ENCODE data around the gene LGR5.

LGR5 gene

GRCh38 chr12:71439613-71440344, at the start of gene LGR5:
LGR5 (plus strand) TSS chr12:71439798; CDS start chr12:71440081, 283 bp downstream.
- DNase-seq: peak; percentile 88

GRCh38 chr12:71392521-71393145, 47.0 kb upstream of the LGR5 start:
- peak; percentile 85 for DNase-seq

- DNase-seq: no peak
Measured at GRCh38 chr12:71393625-71394024, 46.0 kb upstream of the LGR5 start.

GRCh38 chr12:71397433-71397954, 42.1 kb upstream of the LGR5 start:
- no peak for DNase-seq

GRCh38 chr12:71399197-71399596, 40.4 kb upstream of the LGR5 start:
- DNase-seq: no peak

- DNase-seq: no peak
Measured at GRCh38 chr12:71400481-71400880, 39.1 kb upstream of the LGR5 start.

GRCh38 chr12:71405884-71406283, 33.7 kb upstream of the LGR5 start:
- no peak for DNase-seq

GRCh38 chr12:71407732-71408131, 31.9 kb upstream of the LGR5 start:
- no peak for DNase-seq

GRCh38 chr12:71410844-71411243, 28.8 kb upstream of the LGR5 start:
- DNase-seq: no peak

GRCh38 chr12:71411635-71412034, 28.0 kb upstream of the LGR5 start:
- DNase-seq: no peak

- peak; percentile 76 for DNase-seq
Measured at GRCh38 chr12:71415336-71416231, 24.0 kb upstream of the LGR5 start.

GRCh38 chr12:71417181-71417580, 22.4 kb upstream of the LGR5 start:
- no peak for DNase-seq

- DNase-seq: no peak
Measured at GRCh38 chr12:71420775-71421406, 18.7 kb upstream of the LGR5 start.

GRCh38 chr12:71425568-71426299, 13.9 kb upstream of the LGR5 start:
- no peak for DNase-seq

- no peak for DNase-seq
Measured at GRCh38 chr12:71426300-71427047, 13.1 kb upstream of the LGR5 start.

- DNase-seq: no peak
Measured at GRCh38 chr12:71430756-71431155, 8.8 kb upstream of the LGR5 start.

- no peak for DNase-seq
Measured at GRCh38 chr12:71431991-71432390, 7.6 kb upstream of the LGR5 start.

GRCh38 chr12:71432936-71433335, 6.7 kb upstream of the LGR5 start:
- DNase-seq: no peak

- DNase-seq: no peak
Measured at GRCh38 chr12:71436696-71437095, 2.9 kb upstream of the LGR5 start.

GRCh38 chr12:71438670-71439361, 782 bp upstream of the LGR5 start:
- peak; percentile 42 for DNase-seq

GRCh38 chr12:71439362-71439612, 311 bp upstream of the LGR5 start:
- no peak for DNase-seq
